Activated CD8-positive, alpha-beta memory T cell treated with anti-CD3 and anti-CD28 coated beads for 24 hours (primary cell): Measurements from ENCODE around the gene CD300LD.
"Not testable (repeated sequence)": the region's sequence is repeated elsewhere in the genome, so short reads cannot be mapped to it uniquely, and the experiment has no call there.

Experiments used
- DNase-seq: peaks from one replicate; pipeline ENCODE4 v3.0.0-alpha.2; 2020

CD300LD gene

DNA sequence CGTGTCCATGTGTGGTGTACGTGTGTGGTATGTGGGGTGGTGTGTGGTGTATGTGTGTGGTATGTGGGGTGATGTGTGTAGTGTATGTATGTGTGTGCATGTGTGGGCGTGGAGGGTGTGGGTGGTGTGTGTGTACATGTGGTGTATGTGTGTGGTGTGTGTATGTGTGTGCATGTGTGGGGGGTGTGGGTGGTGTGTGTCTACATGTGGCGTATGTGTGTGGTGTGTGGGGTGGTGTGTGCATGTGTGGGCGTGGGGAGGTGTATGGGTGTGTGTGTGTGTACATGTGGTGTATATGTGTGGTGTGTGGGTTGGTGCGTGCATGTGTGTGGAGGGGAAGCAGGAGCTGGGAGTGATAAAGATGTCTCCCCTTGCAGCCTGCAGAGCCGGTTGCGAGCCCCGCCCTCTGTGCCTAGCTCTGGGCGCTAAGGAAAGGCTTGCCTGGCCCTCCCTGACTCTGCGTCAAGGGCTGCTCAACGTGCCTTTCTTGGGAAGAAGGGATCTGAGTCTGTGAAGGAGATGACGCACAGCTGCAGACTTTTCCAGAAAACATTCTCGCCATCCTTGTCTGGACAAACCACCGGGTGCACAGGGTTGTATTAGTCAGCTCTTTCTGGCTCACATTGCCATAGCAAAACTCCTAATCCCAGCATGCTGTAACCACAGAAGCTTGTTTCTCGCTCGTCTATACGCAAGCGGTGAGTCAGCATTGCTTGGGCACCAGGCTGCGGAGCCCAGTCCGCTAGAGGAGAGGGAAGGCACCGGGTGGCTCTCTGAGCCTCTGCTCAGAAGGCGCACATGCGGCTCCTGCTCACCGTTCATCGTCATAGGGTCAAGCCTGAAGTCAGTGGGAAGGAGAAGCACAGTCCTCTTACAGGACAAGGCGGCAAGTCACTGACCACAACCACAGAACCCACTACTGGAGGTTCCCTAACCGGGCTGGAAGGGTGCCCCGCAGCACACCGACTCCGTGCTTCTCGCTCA is 22.8 kb downstream of the CD300LD start:
- DNase-seq, result no peak

DNA sequence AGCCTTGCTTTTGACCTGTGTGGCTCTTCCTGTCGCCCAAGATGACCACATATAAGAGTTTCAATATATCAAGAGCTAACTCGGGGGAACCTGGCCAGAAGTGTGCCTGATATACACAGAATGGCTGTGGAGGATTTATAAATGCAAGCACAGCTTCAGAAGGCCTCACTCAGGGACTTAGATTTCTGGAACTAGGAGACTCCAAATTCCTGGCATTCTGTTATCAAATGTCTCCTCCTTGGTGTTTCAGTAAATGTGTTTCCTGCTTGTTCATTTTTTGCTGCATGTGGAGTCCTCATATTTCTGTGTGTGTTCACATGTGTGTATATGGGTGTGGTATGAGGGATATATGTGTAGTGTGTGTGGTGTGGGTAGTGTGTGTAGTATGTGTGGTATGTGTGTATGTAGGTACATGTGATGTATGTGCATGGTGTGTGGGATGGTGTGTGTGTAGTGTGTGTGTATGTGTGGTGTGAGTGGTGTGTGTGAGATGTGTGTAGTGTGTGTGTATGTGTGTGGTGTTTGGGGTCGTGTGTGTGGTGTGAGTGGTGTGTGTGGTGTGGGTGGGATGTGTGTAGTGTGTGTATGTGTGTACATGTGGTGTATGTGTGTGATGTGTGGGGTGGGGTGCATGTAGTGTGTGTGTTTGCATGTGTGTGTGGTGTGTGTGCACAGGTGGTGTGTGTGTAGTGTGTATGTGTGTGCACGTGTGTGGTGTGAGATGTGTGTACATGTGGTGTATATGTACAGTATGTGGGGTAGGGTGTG is 23.8 kb downstream of the CD300LD start:
- no peak for DNase-seq

- DNase-seq, result no peak
Observed at GRCh38 chr17:74567397-74567796, 24.7 kb downstream of the CD300LD start, which contains the start of gene CD300H. Gene CD300H, minus strand, starts transcription at chr17:74567509.

GRCh38 chr17:74566132-74566753 is 25.8 kb downstream of the CD300LD start:
- DNase-seq, result no peak

- DNase-seq, result no peak
Observed at GRCh38 chr17:74565126-74565525, 27.0 kb downstream of the CD300LD start.

DNA sequence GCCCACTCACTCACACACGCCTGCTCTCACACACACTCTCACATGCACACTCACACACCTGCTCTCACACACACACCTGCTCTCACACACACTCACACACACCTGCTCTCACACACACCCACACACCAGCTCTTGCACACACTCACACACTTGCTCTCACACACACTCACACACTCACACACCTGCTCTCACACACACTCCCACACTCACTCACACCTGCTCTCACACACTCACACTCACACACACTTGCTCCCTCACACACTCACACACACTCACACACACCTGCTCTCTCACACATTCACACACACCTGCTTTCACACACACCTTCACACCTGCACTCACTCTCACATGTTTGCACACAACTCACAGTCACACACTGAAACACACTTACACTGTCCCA is 28.7 kb downstream of the CD300LD start:
- DNase-seq, result no peak

DNA sequence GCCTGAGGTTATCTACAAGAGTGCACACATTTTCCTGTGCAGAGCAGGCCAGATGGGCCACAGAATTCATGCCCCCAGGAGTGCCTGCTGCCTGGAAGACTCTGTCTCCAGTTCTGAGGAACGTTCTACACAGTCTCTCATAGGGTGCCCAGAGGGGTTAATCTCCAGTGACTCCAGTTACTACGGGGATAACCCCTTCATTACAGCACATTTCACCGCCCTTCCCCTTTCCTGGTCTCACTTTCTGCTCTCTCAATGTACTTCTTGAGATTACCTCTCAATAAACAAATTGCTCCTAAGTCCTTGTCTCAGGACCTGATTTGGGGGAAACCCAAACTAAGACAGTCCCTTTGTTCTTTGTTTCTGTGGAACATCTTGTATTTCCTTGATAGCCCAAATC is 30.5 kb downstream of the CD300LD start:
- no peak for DNase-seq

DNA sequence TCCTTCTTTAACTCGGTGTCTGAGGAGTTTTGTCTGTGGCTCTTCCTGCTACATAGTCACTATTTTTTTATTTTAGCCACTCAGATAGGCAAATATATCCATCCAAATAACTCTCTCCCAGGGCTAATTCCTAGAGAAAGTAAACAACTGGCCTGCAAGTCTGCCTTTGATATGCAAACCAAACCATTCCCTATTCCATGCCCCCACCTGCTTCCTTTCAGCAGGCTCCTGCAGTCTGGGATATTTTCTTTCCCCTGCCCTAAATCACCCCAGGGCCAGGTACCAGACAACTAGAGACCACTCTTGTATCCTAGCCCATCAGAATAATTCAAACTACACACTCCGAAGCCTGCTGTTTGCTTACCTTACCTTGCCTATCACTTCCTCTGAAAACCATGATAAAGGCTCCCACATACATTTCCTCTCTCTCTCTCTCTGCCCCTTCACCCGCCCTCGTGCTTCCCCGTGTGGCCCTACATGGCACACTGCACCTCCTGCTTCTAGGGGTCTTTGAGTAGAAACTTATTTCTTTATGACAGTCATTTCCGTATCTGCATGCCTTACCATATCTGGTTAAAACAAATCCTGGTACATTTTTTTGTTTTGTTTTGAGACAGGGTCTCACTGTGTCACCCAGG is 33.1 kb downstream of the CD300LD start:
- no peak for DNase-seq

DNA sequence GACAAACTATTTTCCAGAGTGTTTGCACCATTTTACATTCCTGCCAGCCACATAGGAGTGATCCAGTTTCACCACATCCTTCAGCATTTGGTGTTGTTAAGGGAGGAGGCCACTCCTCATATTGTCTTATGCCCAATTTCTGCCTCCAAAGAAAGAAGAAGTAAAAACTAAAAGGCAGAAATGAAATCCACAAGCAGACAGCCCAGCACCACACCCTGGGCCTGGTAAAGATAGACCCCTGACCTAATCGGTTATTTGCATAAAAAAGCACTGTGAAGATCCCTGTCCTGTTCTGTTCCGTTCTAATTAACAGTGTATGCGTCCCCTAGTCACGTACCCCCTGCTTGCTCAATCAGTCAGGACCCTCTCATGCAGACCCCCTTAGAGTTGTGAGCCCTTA is 33.7 kb downstream of the CD300LD start:
- DNase-seq, result not testable (repeated sequence)

- no peak for DNase-seq
Observed at GRCh38 chr17:74555427-74555940, 36.6 kb downstream of the CD300LD start.

GRCh38 chr17:74554909-74555308 is 37.2 kb downstream of the CD300LD start:
- no peak for DNase-seq

GRCh38 chr17:74552037-74552436 is 40.0 kb downstream of the CD300LD start:
- DNase-seq, result no peak

- DNase-seq, result no peak
Observed at GRCh38 chr17:74550602-74551001, 41.5 kb downstream of the CD300LD start.

GRCh38 chr17:74549343-74549742 is 42.7 kb downstream of the CD300LD start:
- no peak for DNase-seq

- no peak for DNase-seq
Observed at GRCh38 chr17:74547736-74548135, 44.3 kb downstream of the CD300LD start.

- no peak for DNase-seq
Observed at GRCh38 chr17:74547264-74547663, 44.8 kb downstream of the CD300LD start.

- DNase-seq, result no peak
Observed at GRCh38 chr17:74546586-74546985, 45.5 kb downstream of the CD300LD start.

GRCh38 chr17:74545843-74546230 is 46.2 kb downstream of the CD300LD start, which contains the start of gene CD300C:
Gene CD300C, minus strand, starts transcription at chr17:74546115. Its CDS starts 333 bp downstream, at chr17:74545782.
- DNase-seq, result no peak

GRCh38 chr17:74544991-74545842 is 46.9 kb downstream of the CD300LD start:
- no peak for DNase-seq

- DNase-seq, result no peak
Observed at GRCh38 chr17:74543891-74544760, 48.0 kb downstream of the CD300LD start.
